Femur (tissue), 1 donor: Measurements from ENCODE around the gene TRIM49B.
"Not testable (repeated sequence)": the region's sequence is repeated elsewhere in the genome, so short reads cannot be mapped to it uniquely, and the experiment has no call there.

Experiments used
- DNase-seq: peaks from one replicate; pipeline ENCODE4 v3.0.0-alpha.2; 2017

TRIM49B gene

GRCh38 chr11:49028523-49028922 is at the start of gene TRIM49B:
Gene TRIM49B (plus strand): TSS chr11:49028823. CDS start chr11:49031600, 2,777 bp downstream.
- not testable (repeated sequence) for DNase-seq

DNA sequence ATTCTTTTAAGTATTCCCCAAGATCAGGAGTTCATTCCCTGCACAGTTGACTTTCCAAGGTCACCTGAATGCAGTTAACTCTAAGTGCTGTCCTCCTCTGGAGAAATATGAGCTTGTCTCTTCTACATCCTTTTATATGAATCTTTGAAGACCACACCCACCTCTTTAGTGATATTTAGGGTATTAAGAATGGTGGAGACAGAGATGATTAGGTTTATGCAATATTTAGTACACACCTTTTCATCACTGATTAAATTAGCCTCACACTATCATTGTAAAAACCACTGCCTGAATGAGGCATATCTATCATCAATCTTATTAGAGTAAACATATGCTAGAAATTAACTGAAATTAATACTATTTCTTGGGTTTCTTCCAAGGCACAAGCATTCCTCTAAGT is 44.8 kb upstream of the TRIM49B start, which contains the start of gene TRIM51G:
TRIM51G (minus strand) TSS at position 101 of the 400 bp plus-strand sequence. CDS start 2,190 bp downstream, outside the sequence.
- not testable (repeated sequence) for DNase-seq

DNA sequence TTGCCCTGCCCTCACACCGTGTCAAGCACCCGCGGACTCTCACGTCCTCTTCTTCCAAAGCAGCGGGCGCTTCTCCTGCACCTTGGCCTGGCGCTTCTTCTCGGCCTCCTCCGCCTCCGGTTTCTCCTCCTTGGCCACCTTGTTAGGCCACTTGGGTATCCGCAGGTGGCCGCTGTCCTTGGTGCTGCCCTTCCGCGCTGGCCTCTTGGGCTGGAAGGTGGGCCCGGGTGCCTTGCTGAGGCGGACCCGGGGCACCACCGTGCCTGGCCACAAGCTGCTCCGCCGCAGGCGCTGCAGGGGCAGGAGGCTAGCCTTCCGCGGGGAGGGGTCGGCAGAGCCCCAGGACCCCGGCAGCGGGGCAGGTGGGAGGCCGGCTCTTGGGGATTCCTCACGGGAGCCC is 19.6 kb downstream of the TRIM49B start:
- DNase-seq, result not testable (repeated sequence)

GRCh38 chr11:49049821-49050220 is 21.2 kb downstream of the TRIM49B start:
- DNase-seq, result not testable (repeated sequence)

- DNase-seq, result not testable (repeated sequence)
These were observed 30.4 kb downstream of the TRIM49B start, which contains the start of gene TRIM64C for GRCh38 chr11:49059012-49059411. Gene TRIM64C (minus strand): TSS chr11:49059112. CDS start chr11:49059112, 0 bp downstream.

- DNase-seq, result not testable (repeated sequence)
These were observed 41.3 kb downstream of the TRIM49B start for GRCh38 chr11:49069897-49070296.
